HG02759 (cell line): Measurements from ENCODE around the gene XPO4.

ENCODE experiments used
- ATAC-seq: cut with Tn5 transposase; IDR thresholded peaks from one replicate; pipeline ENCODE4 v1.9.1; 2021; ENCODE audit warnings: mild to moderate bottlenecking, moderate library complexity; ENCODE audit not compliant: unreplicated experiment

The XPO4 gene

GRCh38 chr13:20831254-20831653 lies 71.3 kb downstream of the XPO4 start:
- ATAC-seq, result no peak

- no peak for ATAC-seq
Measured at GRCh38 chr13:20828539-20829364, 73.8 kb downstream of the XPO4 start.

GRCh38 chr13:20826843-20827560 lies 75.5 kb downstream of the XPO4 start:
- ATAC-seq, result no peak

GRCh38 chr13:20826301-20826700 lies 76.2 kb downstream of the XPO4 start:
- ATAC-seq, result no peak

- no peak for ATAC-seq
Measured at GRCh38 chr13:20825477-20825875, 77.1 kb downstream of the XPO4 start.

- ATAC-seq, result no peak
Measured at GRCh38 chr13:20824762-20825476, 77.6 kb downstream of the XPO4 start.

GRCh38 chr13:20823071-20823470 lies 79.5 kb downstream of the XPO4 start:
- no peak for ATAC-seq

GRCh38 chr13:20822406-20822805 lies 80.1 kb downstream of the XPO4 start:
- no peak for ATAC-seq

- no peak for ATAC-seq
Measured at GRCh38 chr13:20819715-20820114, 82.8 kb downstream of the XPO4 start.

- no peak for ATAC-seq
Measured at GRCh38 chr13:20815464-20815863, 87.1 kb downstream of the XPO4 start.

GRCh38 chr13:20814224-20814910 lies 88.2 kb downstream of the XPO4 start:
- ATAC-seq, result no peak

- ATAC-seq, result no peak
Measured at GRCh38 chr13:20812890-20813289, 89.7 kb downstream of the XPO4 start.

GRCh38 chr13:20810808-20811207 lies 91.7 kb downstream of the XPO4 start:
- ATAC-seq, result no peak

GRCh38 chr13:20808874-20809273 lies 93.7 kb downstream of the XPO4 start:
- ATAC-seq, result no peak

GRCh38 chr13:20803180-20803965 lies 99.2 kb downstream of the XPO4 start:
- ATAC-seq, result no peak

GRCh38 chr13:20801707-20802106 lies 100.8 kb downstream of the XPO4 start:
- no peak for ATAC-seq

- ATAC-seq, result no peak
Measured at GRCh38 chr13:20799726-20800416, 102.7 kb downstream of the XPO4 start.

- no peak for ATAC-seq
Measured at GRCh38 chr13:20798027-20798426, 104.5 kb downstream of the XPO4 start.

- no peak for ATAC-seq
Measured at GRCh38 chr13:20796791-20797508, 105.6 kb downstream of the XPO4 start.
